Kidney (tissue), 14 donors: Measurements from ENCODE around the gene STOX2. TPM values are rescaled to one million over a fixed set of nuclear protein-coding genes. Genes with fewer than 3 reads are reported as not detected.
A peak's percentile ranks its signal among the peaks of the same experiment; 100 is the strongest.

Experiments
- DNase-seq, 5 donors: peaks; one replicate each; pipeline ENCODE4 v3.0.0-alpha.2; 2013 to 2020
- FAIRE-seq: peaks from 2 replicates; lab custom pipeline; 2012; peaks lifted over from hg19 to GRCh38; lab: Jason Lieb, UNC
- H3K27ac ChIP-seq, 2 donors: one replicate each; pipeline ENCODE4 v1.7.0; 2013; ENCODE audit warnings: low read depth in 2 of 2, low read length in 2 of 2, inconsistent platforms in 1 of 2
- H3K27me3 ChIP-seq: one replicate; pipeline ENCODE4 v1.7.1; 2013; ENCODE audit warnings: low read length, inconsistent platforms; ENCODE audit not compliant: control insufficient read depth, insufficient read depth
- H3K36me3 ChIP-seq, 3 donors: one replicate each; pipeline versions ENCODE4 v1.7.0 to v1.7.1; 2013; ENCODE audit warnings: low read length in 3 of 3, control low read depth in 1 of 3, inconsistent platforms in 1 of 3; ENCODE audit not compliant: insufficient read depth in 3 of 3, control insufficient read depth in 2 of 3
- H3K4me1 ChIP-seq, 3 donors: one replicate each; pipeline versions ENCODE4 v1.7.0 to v1.7.1; 2013; ENCODE audit warnings: low read length in 3 of 3, inconsistent platforms in 1 of 3, low read depth in 1 of 3; ENCODE audit not compliant: control insufficient read depth in 2 of 3, insufficient read depth in 2 of 3
- H3K4me3 ChIP-seq, 3 donors: one replicate each; pipeline versions ENCODE4 v1.7.0 to v1.8.1; 2013; ENCODE audit warnings: low read length in 3 of 3, control low read depth in 1 of 3, inconsistent platforms in 1 of 3
- H3K9ac ChIP-seq, 3 donors: one replicate each; pipeline versions ENCODE4 v1.7.0 to v1.7.1; 2013; ENCODE audit warnings: low read length in 3 of 3, control low read depth in 1 of 3, inconsistent platforms in 1 of 3
- H3K9me3 ChIP-seq, 3 donors: one replicate each; pipeline versions ENCODE4 v1.7.0 to v1.7.1; 2013; ENCODE audit warnings: low read length in 3 of 3, control low read depth in 1 of 3, inconsistent platforms in 1 of 3; ENCODE audit not compliant: control insufficient read depth in 2 of 3, insufficient read depth in 1 of 3
- intact Hi-C: fragments of 100-400 bp; cut with DNase I; formaldehyde crosslinking; loops from one replicate; pipeline ENCODE4 v1.11.1; 2022
- polyA plus RNA-seq: library from polyadenylated mRNA; stranded (reverse); fragments of 350-450 nt; fragmentation: Illumina TruSeq; extraction: RNeasy Lipid Tissue Mini Kit (QIAGEN cat#74804); gene quantifications from one replicate; pipeline ENCODE4 v1.2.3, GENCODE V29; 2014; ENCODE audit warnings: low read depth, low replicate concordance; ENCODE audit not compliant: insufficient read depth
- total RNA-seq: library from RNA; stranded (reverse); fragmentation: NEBNext Ultra II Directional; extraction: Animal tissue kit (Norgen Biotek cat#: 25700); gene quantifications from one replicate; pipeline ENCODE4 v1.2.1, GENCODE V29; 2021
- TF ChIP-seq, protein P1 (sequence below): IDR thresholded peaks from 3 replicates; pipeline ENCODE4 v1.5.1; 2012; ENCODE audit warnings: mild to moderate bottlenecking, moderate library complexity, borderline replicate concordance; ENCODE audit not compliant: insufficient read depth; ENCODE audit errors: extremely low read depth
- donor health status: control.
- donor health status: control.
- donor health status: control.
- donor health status: control.
- donor health status: control.
- donor health status: DM: yes; HTN: yes; CAD: no.
- donor health status: Normal renal cell carcinoma (clear cell type).

Gene STOX2
- total and polyA plus RNA-seq, 2 donors from 2014 or later: 0.69 to 31.8 TPM

DNA sequence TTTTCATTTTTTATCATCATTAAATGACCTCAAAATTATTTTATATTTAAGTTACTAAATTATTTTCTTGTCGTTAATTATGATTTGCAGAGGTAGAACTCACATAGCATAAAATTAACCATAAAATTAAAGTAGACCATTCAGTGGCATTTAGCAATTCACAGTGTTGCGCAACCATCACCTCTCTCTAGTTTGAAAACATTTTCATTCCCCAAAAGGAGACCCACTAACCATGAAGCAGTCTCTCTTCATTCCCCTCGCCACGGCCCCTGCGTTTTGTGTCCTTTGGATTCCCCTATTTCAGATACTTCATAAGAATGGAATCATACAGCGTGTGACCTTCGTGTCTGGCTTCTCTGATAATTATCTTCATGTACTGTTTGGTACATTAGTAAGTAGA is 157.7 kb downstream of the STOX2 start:
- no peaks in the 10 kb centered on the region for H3K9me3 ChIP-seq
- FAIRE-seq (no peak), DNase-seq (no peak)
- no peaks in the 10 kb centered on the region for H3K27me3 ChIP-seq
- intact Hi-C loops: no loop called here
- TF ChIP-seq, protein P1, sequence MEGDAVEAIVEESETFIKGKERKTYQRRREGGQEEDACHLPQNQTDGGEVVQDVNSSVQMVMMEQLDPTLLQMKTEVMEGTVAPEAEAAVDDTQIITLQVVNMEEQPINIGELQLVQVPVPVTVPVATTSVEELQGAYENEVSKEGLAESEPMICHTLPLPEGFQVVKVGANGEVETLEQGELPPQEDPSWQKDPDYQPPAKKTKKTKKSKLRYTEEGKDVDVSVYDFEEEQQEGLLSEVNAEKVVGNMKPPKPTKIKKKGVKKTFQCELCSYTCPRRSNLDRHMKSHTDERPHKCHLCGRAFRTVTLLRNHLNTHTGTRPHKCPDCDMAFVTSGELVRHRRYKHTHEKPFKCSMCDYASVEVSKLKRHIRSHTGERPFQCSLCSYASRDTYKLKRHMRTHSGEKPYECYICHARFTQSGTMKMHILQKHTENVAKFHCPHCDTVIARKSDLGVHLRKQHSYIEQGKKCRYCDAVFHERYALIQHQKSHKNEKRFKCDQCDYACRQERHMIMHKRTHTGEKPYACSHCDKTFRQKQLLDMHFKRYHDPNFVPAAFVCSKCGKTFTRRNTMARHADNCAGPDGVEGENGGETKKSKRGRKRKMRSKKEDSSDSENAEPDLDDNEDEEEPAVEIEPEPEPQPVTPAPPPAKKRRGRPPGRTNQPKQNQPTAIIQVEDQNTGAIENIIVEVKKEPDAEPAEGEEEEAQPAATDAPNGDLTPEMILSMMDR: no peak
- H3K36me3 ChIP-seq: no peaks in the 10 kb centered on the region
- no peak overlapping the region for H3K4me3 ChIP-seq
- H3K4me1 ChIP-seq: peaks cover 4 to 9% (median 6%) of the 10 kb centered on the region in 3 donors
- no peak overlapping the region for H3K9ac ChIP-seq
- no peak overlapping the region for H3K27ac ChIP-seq

DNA sequence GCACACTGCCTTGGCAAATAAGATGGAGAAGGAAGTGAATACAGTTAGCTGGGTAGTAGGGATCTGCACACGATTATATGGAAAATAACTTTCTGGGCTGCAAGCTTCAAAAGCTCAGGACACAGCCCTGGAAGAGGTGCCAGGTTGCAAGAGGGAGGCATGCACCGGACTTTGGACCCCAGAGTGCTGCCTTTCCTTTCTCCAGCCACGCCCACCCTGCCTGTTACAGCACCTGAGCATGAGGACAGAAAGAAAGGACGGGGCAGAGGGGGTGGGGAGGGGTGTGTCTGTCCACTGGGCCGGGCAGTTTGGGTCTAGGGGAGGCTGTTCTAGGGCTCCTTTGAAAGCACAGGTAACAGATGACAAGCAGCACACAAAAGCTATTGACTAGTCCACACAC is 159.8 kb downstream of the STOX2 start:
- TF ChIP-seq, protein P1: no peak
- DNase-seq: peak in 1 of 5 donors; percentile 39
- H3K27ac ChIP-seq: no peak overlapping the region
- no peak overlapping the region for H3K9ac ChIP-seq
- H3K27me3 ChIP-seq: no peaks in the 10 kb centered on the region
- no peak for FAIRE-seq
- H3K4me1 ChIP-seq: peaks cover 4 to 9% (median 6%) of the 10 kb centered on the region in 3 donors
- no peaks in the 10 kb centered on the region for H3K9me3 ChIP-seq
- H3K36me3 ChIP-seq: no peaks in the 10 kb centered on the region
- no peak overlapping the region for H3K4me3 ChIP-seq
- intact Hi-C loops: no loop called here

DNA sequence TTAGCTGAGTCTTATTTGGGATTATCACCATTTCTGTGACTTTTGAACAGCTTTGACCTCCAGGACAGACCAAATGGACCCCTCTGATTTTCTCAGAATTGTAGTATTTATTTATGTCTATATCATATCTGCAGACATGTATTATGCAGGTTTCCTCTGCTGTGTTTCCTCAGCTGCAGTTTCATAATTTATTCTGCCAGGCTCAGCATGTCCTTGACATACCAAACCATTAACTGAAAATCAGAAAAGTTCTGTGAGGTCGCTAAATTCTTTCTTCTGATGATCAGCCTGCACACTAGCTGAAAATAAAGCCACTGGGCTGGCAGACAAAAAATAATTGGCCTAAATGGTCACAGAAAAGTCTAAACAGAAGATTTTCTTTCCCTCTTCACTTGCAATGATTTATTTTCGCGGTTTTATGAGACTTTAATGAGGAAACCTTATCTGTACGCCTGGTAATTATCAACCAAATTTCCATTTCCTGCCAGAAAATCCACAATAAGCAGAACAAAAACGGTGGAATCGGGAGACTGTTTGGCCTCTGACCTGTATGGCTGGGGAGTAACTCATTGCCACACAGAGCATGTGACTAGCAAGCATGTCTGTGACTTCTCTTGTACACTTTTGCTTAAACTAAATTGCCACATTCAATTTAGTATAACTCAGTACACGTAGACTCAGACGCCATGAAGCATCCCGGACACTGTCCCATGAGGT is 161.6 kb downstream of the STOX2 start:
- no peaks in the 10 kb centered on the region for H3K36me3 ChIP-seq
- no peak for FAIRE-seq
- H3K9me3 ChIP-seq: peaks cover 0 to 1% (median 0%) of the 10 kb centered on the region in 3 donors
- H3K27ac ChIP-seq: peak overlapping the region in 1 of 2 donors; percentile 33
- peak in 3 of 5 donors; percentile 42 to 78 (median 76) for DNase-seq
- no peaks in the 10 kb centered on the region for H3K27me3 ChIP-seq
- peak overlapping the region in 1 of 3 donors; percentile 23 for H3K9ac ChIP-seq
- intact Hi-C loops: no loop called here
- TF ChIP-seq, protein P1: no peak
- H3K4me3 ChIP-seq: no peak overlapping the region
- H3K4me1 ChIP-seq: peaks cover 4 to 9% (median 6%) of the 10 kb centered on the region in 3 donors
